DOHH2 (cell line): ENCODE results near the gene MYBPC3.

Experiments used
- H3F3A ChIP-seq: fragments of 200-600 bp; sonication (generic), shearing (Covaris generic); 2 replicates; pipeline ENCODE4 v1.6.0; 2016; ENCODE audit warnings: antibody characterized with exemption, mild to moderate bottlenecking; ENCODE audit not compliant: control insufficient read depth, insufficient read depth
- H3K27ac ChIP-seq: fragments of 200-600 bp; sonication (generic); 2 replicates; pipeline ENCODE4 v1.5.1; 2014; ENCODE audit warnings: low read depth, mild to moderate bottlenecking, low read length, moderate library complexity
- H3K27me3 ChIP-seq: fragments of 200-600 bp; sonication (generic); 2 replicates; pipeline ENCODE4 v1.6.1; 2014; ENCODE audit warnings: mild to moderate bottlenecking, low read length, mixed read lengths; ENCODE audit not compliant: control insufficient read depth
- H3K36me3 ChIP-seq: fragments of 200-600 bp; sonication (generic); 2 replicates; pipeline ENCODE4 v1.6.1; 2014; ENCODE audit warnings: mild to moderate bottlenecking, low read length, moderate library complexity, mixed read lengths; ENCODE audit not compliant: control insufficient read depth
- H3K4me1 ChIP-seq: fragments of 200-600 bp; sonication (generic); 2 replicates; pipeline ENCODE4 v1.6.1; 2014; ENCODE audit warnings: mild to moderate bottlenecking, low read length, mixed read lengths; ENCODE audit not compliant: control insufficient read depth
- H3K4me2 ChIP-seq: fragments of 200-600 bp; sonication (generic); 2 replicates; pipeline ENCODE4 v1.6.0; 2014; ENCODE audit warnings: mild to moderate bottlenecking, low read length, moderate library complexity
- H3K4me3 ChIP-seq: fragments of 200-600 bp; sonication (generic); 2 replicates; pipeline ENCODE4 v1.5.1; 2014; ENCODE audit warnings: mild to moderate bottlenecking, low read length, mixed read lengths
- H3K79me2 ChIP-seq: fragments of 200-600 bp; sonication (generic); 2 replicates; pipeline ENCODE4 v1.6.1; 2014; ENCODE audit warnings: mild to moderate bottlenecking, low read length, mixed read lengths; ENCODE audit not compliant: control insufficient read depth
- H3K9me2 ChIP-seq: fragments of 200-600 bp; sonication (generic); replicated peaks from 2 replicates; pipeline ENCODE4 v1.6.1; 2014; ENCODE audit warnings: mild to moderate bottlenecking, low read length, mixed read lengths; ENCODE audit not compliant: control insufficient read depth
- H3K9me3 ChIP-seq: fragments of 200-600 bp; sonication (generic); 2 replicates; pipeline ENCODE4 v1.6.1; 2014; ENCODE audit warnings: antibody characterized with exemption, low read length, mixed read lengths; ENCODE audit not compliant: control insufficient read depth, insufficient read depth
- H4K20me1 ChIP-seq: fragments of 200-600 bp; sonication (generic); 2 replicates; pipeline ENCODE4 v1.6.0; 2014; ENCODE audit warnings: low read depth, mild to moderate bottlenecking, antibody characterized with exemption, low read length, moderate library complexity; ENCODE audit not compliant: control insufficient read depth, insufficient read depth
- CTCF ChIP-seq: fragments of 200-600 bp; sonication (generic); IDR thresholded peaks from one replicate; pipeline ENCODE4 v1.5.1; 2014; ENCODE audit warnings: antibody characterized with exemption, mild to moderate bottlenecking, low read depth, low read length; ENCODE audit not compliant: poor library complexity, severe bottlenecking
- EZH2phosphoT487 ChIP-seq: fragments of 200-600 bp; sonication (generic); IDR thresholded peaks from 2 replicates; pipeline ENCODE4 v1.6.1; 2017; ENCODE audit warnings: borderline replicate concordance, mild to moderate bottlenecking, antibody characterized with exemption, low read length, moderate library complexity, mixed read lengths

MYBPC3 gene

GRCh38 chr11:47333886-47334443, 18.5 kb downstream of the MYBPC3 start:
- no peaks in the 10 kb centered on the region for H3F3A ChIP-seq
- H4K20me1 ChIP-seq = no peaks in the 10 kb centered on the region
- no peaks in the 10 kb centered on the region for H3K4me1 ChIP-seq
- H3K79me2 ChIP-seq = no peaks in the 10 kb centered on the region
- H3K36me3 ChIP-seq = peaks cover 4% of the 10 kb centered on the region
- H3K27me3 ChIP-seq = no peaks in the 10 kb centered on the region
- H3K4me2 ChIP-seq = no peak overlapping the region
- TF ChIP-seq CTCF = no peak
- TF ChIP-seq EZH2phosphoT487 = no peak
- no peaks in the 10 kb centered on the region for H3K9me2 ChIP-seq
- no peaks in the 10 kb centered on the region for H3K9me3 ChIP-seq
- H3K4me3 ChIP-seq = no peak overlapping the region
- no peak overlapping the region for H3K27ac ChIP-seq

- Histone ChIP-seq H3K27ac (no peak overlapping the region), H3K27me3 (no peaks in the 10 kb centered on the region), H3K9me2 (no peaks in the 10 kb centered on the region), H4K20me1 (no peaks in the 10 kb centered on the region), H3K4me1 (no peaks in the 10 kb centered on the region), H3K79me2 (no peaks in the 10 kb centered on the region), H3K9me3 (no peaks in the 10 kb centered on the region), H3K36me3 (peaks cover 9% of the 10 kb centered on the region), H3K4me3 (no peak overlapping the region), H3F3A (no peaks in the 10 kb centered on the region), H3K4me2 (no peak overlapping the region)
- TF ChIP-seq CTCF (no peak), EZH2phosphoT487 (no peak)
Measured at GRCh38 chr11:47333526-47333845, 19.0 kb downstream of the MYBPC3 start.

- Histone ChIP-seq H3K4me3 (no peak overlapping the region), H3K9me2 (no peaks in the 10 kb centered on the region), H4K20me1 (no peaks in the 10 kb centered on the region), H3K27ac (no peak overlapping the region), H3K36me3 (peaks cover 15% of the 10 kb centered on the region), H3K79me2 (no peaks in the 10 kb centered on the region), H3K4me1 (no peaks in the 10 kb centered on the region), H3F3A (no peaks in the 10 kb centered on the region), H3K4me2 (no peak overlapping the region), H3K27me3 (no peaks in the 10 kb centered on the region), H3K9me3 (no peaks in the 10 kb centered on the region)
- no peak for TF ChIP-seq EZH2phosphoT487
Measured at GRCh38 chr11:47332791-47333525, 19.5 kb downstream of the MYBPC3 start.

GRCh38 chr11:47332303-47332711, 20.2 kb downstream of the MYBPC3 start:
- H3F3A ChIP-seq = no peaks in the 10 kb centered on the region
- no peaks in the 10 kb centered on the region for H3K9me3 ChIP-seq
- no peak overlapping the region for H3K27ac ChIP-seq
- H3K27me3 ChIP-seq = no peaks in the 10 kb centered on the region
- H4K20me1 ChIP-seq = no peaks in the 10 kb centered on the region
- no peak for TF ChIP-seq CTCF
- no peak for TF ChIP-seq EZH2phosphoT487
- H3K36me3 ChIP-seq = peaks cover 19% of the 10 kb centered on the region
- H3K4me1 ChIP-seq = no peaks in the 10 kb centered on the region
- no peaks in the 10 kb centered on the region for H3K79me2 ChIP-seq
- no peaks in the 10 kb centered on the region for H3K9me2 ChIP-seq
- H3K4me3 ChIP-seq = no peak overlapping the region
- no peak overlapping the region for H3K4me2 ChIP-seq
